ENCODE data around the gene BMPR1A. TPM values are rescaled to one million over a fixed set of nuclear protein-coding genes. Genes with fewer than 3 reads are reported as not detected.

Gene BMPR1A
- total RNA-seq, 1 experiment from 2014 or later: 63.2 TPM

GRCh38 chr10:86962136-86962980 is 205.9 kb downstream of the BMPR1A start:
- H3K9me3 Mint-ChIP-seq (ENCODE audit: unreplicated experiment): no peaks in the 10 kb centered on the region
- no peak overlapping the region for H3K27ac Mint-ChIP-seq (ENCODE audit: unreplicated experiment)
- Histone ChIP-seq H3K4me1 (peaks cover 27% of the 10 kb centered on the region), H3K27me3 (replicated peaks; ENCODE audit: control insufficient read depth, insufficient read depth, low read length) (no peaks in the 10 kb centered on the region), H3K4me3 (ENCODE audit: low read depth, low read length) (no peak overlapping the region), H3K36me3 (ENCODE audit: control insufficient read depth, insufficient read depth, low read length) (no peaks in the 10 kb centered on the region), H3K9me3 (no peaks in the 10 kb centered on the region)
- H3K27me3 Mint-ChIP-seq (ENCODE audit: insufficient read depth, unreplicated experiment): no peaks in the 10 kb centered on the region
- ChIA-PET CTCF (interaction anchor here (0.9 kb wide), 1 partner anchor 9 kb away, joined by 3 read pairs; no protein-coding TSS in a partner anchor), POLR2A (no interaction called here)
- DNase-seq: no peak
- peaks cover 10% of the 10 kb centered on the region for H3K4me1 Mint-ChIP-seq (ENCODE audit: low read depth, unreplicated experiment)
- no peak for TF ChIP-seq CTCF (IDR thresholded peaks at IDR 0.05; ENCODE audit: insufficient read depth in 1 of 2, low read depth in 1 of 2, low read length in 1 of 2, severe bottlenecking in 1 of 2, unreplicated experiment in 1 of 2)
- intact Hi-C loops (cut with micrococcal nuclease; ENCODE audit: unreplicated experiment): no loop called here
- H3K4me3 Mint-ChIP-seq (ENCODE audit: unreplicated experiment): no peak overlapping the region
- no TSS peak for BruUV-seq (replicated peaks)
- H3K36me3 Mint-ChIP-seq (ENCODE audit: insufficient read depth, unreplicated experiment): peaks cover 8% of the 10 kb centered on the region

- Mint-ChIP-seq H3K27me3 (ENCODE audit: insufficient read depth, unreplicated experiment) (no peaks in the 10 kb centered on the region), H3K9me3 (ENCODE audit: unreplicated experiment) (no peaks in the 10 kb centered on the region), H3K4me1 (ENCODE audit: low read depth, unreplicated experiment) (peaks cover 15% of the 10 kb centered on the region), H3K36me3 (ENCODE audit: insufficient read depth, unreplicated experiment) (peaks cover 8% of the 10 kb centered on the region), H3K27ac (ENCODE audit: unreplicated experiment) (no peak overlapping the region), H3K4me3 (ENCODE audit: unreplicated experiment) (no peak overlapping the region)
- intact Hi-C loops (cut with micrococcal nuclease; ENCODE audit: unreplicated experiment): no loop called here
- peak in 1 of 2 experiments; percentile 30 for DNase-seq
- no TSS peak for BruUV-seq (replicated peaks)
- TF ChIP-seq CTCF (IDR thresholded peaks at IDR 0.05; ENCODE audit: insufficient read depth in 1 of 2, low read depth in 1 of 2, low read length in 1 of 2, severe bottlenecking in 1 of 2, unreplicated experiment in 1 of 2): no peak
- ChIA-PET CTCF (interaction anchor here (0.9 kb wide), 1 partner anchor 8 kb away, joined by 3 read pairs; no protein-coding TSS in a partner anchor), POLR2A (no interaction called here)
- H3K4me1 ChIP-seq: peaks cover 30% of the 10 kb centered on the region
- no peak overlapping the region for H3K4me3 ChIP-seq (ENCODE audit: low read depth, low read length)
- no peaks in the 10 kb centered on the region for H3K9me3 ChIP-seq
- no peaks in the 10 kb centered on the region for H3K27me3 ChIP-seq (replicated peaks; ENCODE audit: control insufficient read depth, insufficient read depth, low read length)
- H3K36me3 ChIP-seq (ENCODE audit: control insufficient read depth, insufficient read depth, low read length): no peaks in the 10 kb centered on the region
These were observed 206.5 kb downstream of the BMPR1A start for GRCh38 chr10:86962981-86963310.

- H3K4me3 ChIP-seq (ENCODE audit: low read depth, low read length): no peak overlapping the region
- ChIA-PET CTCF (no interaction called here), POLR2A (no interaction called here)
- Mint-ChIP-seq H3K36me3 (ENCODE audit: insufficient read depth, unreplicated experiment) (peaks cover 8% of the 10 kb centered on the region), H3K27me3 (ENCODE audit: insufficient read depth, unreplicated experiment) (no peaks in the 10 kb centered on the region), H3K27ac (ENCODE audit: unreplicated experiment) (no peak overlapping the region), H3K4me3 (ENCODE audit: unreplicated experiment) (no peak overlapping the region), H3K4me1 (ENCODE audit: low read depth, unreplicated experiment) (peaks cover 15% of the 10 kb centered on the region), H3K9me3 (ENCODE audit: unreplicated experiment) (no peaks in the 10 kb centered on the region)
- intact Hi-C loops (cut with micrococcal nuclease; ENCODE audit: unreplicated experiment): no loop called here
- BruUV-seq (replicated peaks): no TSS peak
- no peaks in the 10 kb centered on the region for H3K27me3 ChIP-seq (replicated peaks; ENCODE audit: control insufficient read depth, insufficient read depth, low read length)
- no peaks in the 10 kb centered on the region for H3K9me3 ChIP-seq
- no peaks in the 10 kb centered on the region for H3K36me3 ChIP-seq (ENCODE audit: control insufficient read depth, insufficient read depth, low read length)
- no peak for TF ChIP-seq CTCF (IDR thresholded peaks at IDR 0.05; ENCODE audit: insufficient read depth in 1 of 2, low read depth in 1 of 2, low read length in 1 of 2, severe bottlenecking in 1 of 2, unreplicated experiment in 1 of 2)
- H3K4me1 ChIP-seq: peaks cover 30% of the 10 kb centered on the region
- DNase-seq: no peak
These were observed 207.0 kb downstream of the BMPR1A start for GRCh38 chr10:86963341-86963919.

All from Caco-2 (cell line).